CD14-positive monocyte (primary cell): Measurements from ENCODE around the gene PCDHGC4. TPM values are rescaled to one million over a fixed set of nuclear protein-coding genes. Genes with fewer than 3 reads are reported as not detected.

Experiments used
- DNase-seq, 3 donors: peaks; one replicate each; pipeline ENCODE4 v3.0.0-alpha.2; 2011 to 2022
- H2AFZ ChIP-seq: 2 replicates; pipeline ENCODE4 v1.6.0; 2012; ENCODE audit warnings: mild to moderate bottlenecking, low read depth, low read length, inconsistent platforms; ENCODE audit not compliant: insufficient read depth, poor library complexity, severe bottlenecking
- H3K27ac ChIP-seq, 2 donors: 1 replicate in 1 of 2; 2 replicates in 1 of 2; pipeline ENCODE4 v1.5.1; 2012 to 2013; ENCODE audit warnings: low read length in 2 of 2, control low read depth in 1 of 2, inconsistent platforms in 1 of 2, low read depth in 1 of 2, mild to moderate bottlenecking in 1 of 2
- H3K27me3 ChIP-seq, 2 donors: one replicate each; pipeline versions ENCODE4 v1.6.0 to v1.6.1; 2011 to 2013; ENCODE audit warnings: low read length in 2 of 2; ENCODE audit not compliant: control insufficient read depth in 2 of 2, insufficient read depth in 2 of 2
- H3K36me3 ChIP-seq, 2 donors: replicated peaks in 1 of 2; 1 replicate in 1 of 2; 2 replicates in 1 of 2; pipeline versions ENCODE4 v1.5.1 to v1.6.1; 2012 to 2013; ENCODE audit warnings: low read length in 2 of 2, control low read depth in 1 of 2, inconsistent platforms in 1 of 2, mild to moderate bottlenecking in 1 of 2; ENCODE audit not compliant: insufficient read depth in 2 of 2, control insufficient read depth in 1 of 2
- H3K4me1 ChIP-seq, 2 donors: 1 replicate in 1 of 2; 2 replicates in 1 of 2; pipeline versions ENCODE4 v1.5.1 to v1.6.1; 2012 to 2013; ENCODE audit warnings: low read length in 2 of 2, control low read depth in 1 of 2, inconsistent platforms in 1 of 2, mild to moderate bottlenecking in 1 of 2, moderate library complexity in 1 of 2; ENCODE audit not compliant: insufficient read depth in 2 of 2, control insufficient read depth in 1 of 2
- H3K4me2 ChIP-seq: replicated peaks from 2 replicates; pipeline ENCODE3; 2012; ENCODE audit warnings: low read length, moderate library complexity, mild to moderate bottlenecking; ENCODE audit not compliant: poor library complexity, severe bottlenecking; ENCODE audit errors: extremely low read depth
- H3K4me3 ChIP-seq, 3 experiments: fragments of 200-600 bp in 1 of 3; sonication (generic) in 1 of 3; replicated peaks in 1 of 3; 1 replicate in 2 of 3; 2 replicates in 1 of 3; pipeline ENCODE4 v1.5.1; 2011 to 2013; ENCODE audit warnings: low read length in 3 of 3, mild to moderate bottlenecking in 3 of 3, control low read depth in 2 of 3, low read depth in 2 of 3, inconsistent platforms in 1 of 3, moderate library complexity in 1 of 3
- H3K79me2 ChIP-seq: 2 replicates; pipeline ENCODE4 v1.6.0; 2012; ENCODE audit warnings: mild to moderate bottlenecking, control low read depth, inconsistent platforms, low read length, moderate library complexity; ENCODE audit not compliant: insufficient read depth
- H3K9ac ChIP-seq: 2 replicates; pipeline ENCODE4 v1.6.0; 2017; ENCODE audit warnings: low read length, mild to moderate bottlenecking; ENCODE audit not compliant: insufficient read depth, poor library complexity, severe bottlenecking
- H3K9me3 ChIP-seq, 2 donors: replicated peaks in 1 of 2; 1 replicate in 1 of 2; 2 replicates in 1 of 2; pipeline versions ENCODE4 v1.5.1 to v1.6.1; 2012 to 2013; ENCODE audit warnings: low read length in 2 of 2, control low read depth in 1 of 2; ENCODE audit not compliant: control insufficient read depth in 1 of 2, insufficient read depth in 1 of 2
- H4K20me1 ChIP-seq: 2 replicates; pipeline ENCODE4 v1.6.0; 2012; ENCODE audit warnings: mild to moderate bottlenecking, low read length, control low read depth, moderate library complexity; ENCODE audit not compliant: insufficient read depth
- H3K27ac Mint-ChIP-seq, 7 donors: one replicate each; pipeline ENCODE4 v1.8.0; 2020; ENCODE audit warnings: mild to moderate bottlenecking in 7 of 7, mixed read lengths in 7 of 7, moderate library complexity in 6 of 7, inconsistent platforms in 2 of 7
- H3K27me3 Mint-ChIP-seq, 3 donors: one replicate each; pipeline ENCODE4 v1.8.0; 2021 to 2022; ENCODE audit warnings: low read depth in 3 of 3, mild to moderate bottlenecking in 3 of 3, mixed read lengths in 3 of 3, moderate library complexity in 3 of 3, inconsistent platforms in 1 of 3
- H3K36me3 Mint-ChIP-seq, 2 donors: one replicate each; pipeline ENCODE4 v1.8.0; 2020; ENCODE audit warnings: mixed read lengths in 2 of 2, inconsistent platforms in 1 of 2, mild to moderate bottlenecking in 1 of 2
- H3K4me1 Mint-ChIP-seq: one replicate; pipeline ENCODE4 v1.8.0; 2020; ENCODE audit warnings: mild to moderate bottlenecking, mixed read lengths
- H3K4me3 Mint-ChIP-seq, 2 donors: one replicate each; pipeline ENCODE4 v1.8.0; 2020; ENCODE audit warnings: mild to moderate bottlenecking in 2 of 2, mixed read lengths in 2 of 2, moderate library complexity in 1 of 2
- H3K9me3 Mint-ChIP-seq, 7 donors: one replicate each; pipeline ENCODE4 v1.8.0; 2020 to 2022; ENCODE audit warnings: mixed read lengths in 7 of 7, mild to moderate bottlenecking in 6 of 7, moderate library complexity in 6 of 7, inconsistent platforms in 2 of 7
- CTCF ChIP-seq: fragments of 200-600 bp; IDR thresholded peaks from one replicate; pipeline ENCODE4 v1.8.0; 2022; ENCODE audit warnings: antibody characterized with exemption, mild to moderate bottlenecking
- WGBS: methylation state at CpG from one replicate; pipeline ENCODE4 v1.1.5; 2013; ENCODE audit warnings: missing lambda C conversion rate; ENCODE audit not compliant: insufficient coverage; 5-methylcytosine and 5-hydroxymethylcytosine counted together
- intact Hi-C, 2 donors: fragments of 100-400 bp; cut with micrococcal nuclease; formaldehyde crosslinking; loops; one replicate each; pipeline versions ENCODE4 v1.15.0 to v1.15.1; 2023
- polyA plus RNA-seq, 3 donors: library from polyadenylated mRNA; depleted of rRNA in 1 of 3; unstranded in 2 of 3; stranded (reverse) in 1 of 3; fragments of 300-500 nt in 2 of 3; fragments of >200 nt in 1 of 3; fragmentation: Illumina TruSeq in 2 of 3; gene quantifications; 1 replicate in 2 of 3; 2 replicates in 1 of 3; pipeline ENCODE4 v1.2.3, GENCODE V29; 2012 to 2021

The PCDHGC4 gene
- polyA plus RNA-seq, 3 donors: not detected

GRCh38 chr5:141477044-141477575 lies 7.7 kb upstream of the PCDHGC4 start:
- Mint-ChIP-seq H3K9me3 (peaks cover 0 to 28% (median 6%) of the 10 kb centered on the region in 7 donors), H3K27me3 (peaks cover 43 to 68% (median 67%) of the 10 kb centered on the region in 3 donors), H3K4me3 (peak overlapping the region; percentile 87 to 98), H3K4me1 (peaks cover 27% of the 10 kb centered on the region), H3K36me3 (peaks cover 7 to 10% of the 10 kb centered on the region in 2 donors), H3K27ac (no peak overlapping the region)
- no peak for TF ChIP-seq CTCF
- no peak for DNase-seq
- Histone ChIP-seq H4K20me1 (no peaks in the 10 kb centered on the region), H3K27ac (no peak overlapping the region), H3K36me3 (no peaks in the 10 kb centered on the region), H2AFZ (no peak overlapping the region), H3K9me3 (peaks cover 0 to 20% of the 10 kb centered on the region in 2 donors), H3K9ac (no peak overlapping the region), H3K4me1 (peaks cover 19 to 25% of the 10 kb centered on the region in 2 donors), H3K79me2 (no peaks in the 10 kb centered on the region), H3K4me2 (peak overlapping the region; percentile 91), H3K4me3 (peak overlapping the region in 1 of 3 experiments; percentile 77), H3K27me3 (peaks cover 47 to 73% of the 10 kb centered on the region in 2 donors)
- 24% methylated on average over 22 of the region's 24 CpGs for WGBS
- intact Hi-C loops: no loop called here

GRCh38 chr5:141477815-141478214 lies 7.0 kb upstream of the PCDHGC4 start:
- no peak for DNase-seq
- peak overlapping the region in 1 of 2 donors; percentile 98 for H3K4me3 Mint-ChIP-seq
- peaks cover 49 to 72% (median 70%) of the 10 kb centered on the region in 3 donors for H3K27me3 Mint-ChIP-seq
- intact Hi-C loops: no loop called here
- WGBS: 65% methylated on average over 9 of the region's 13 CpGs
- peaks cover 50 to 78% of the 10 kb centered on the region in 2 donors for H3K27me3 ChIP-seq
- H3K9ac ChIP-seq: no peak overlapping the region
- H3K27ac Mint-ChIP-seq: no peak overlapping the region
- H3K9me3 ChIP-seq: peaks cover 0 to 20% of the 10 kb centered on the region in 2 donors
- no peaks in the 10 kb centered on the region for H3K79me2 ChIP-seq
- peaks cover 0 to 28% (median 6%) of the 10 kb centered on the region in 7 donors for H3K9me3 Mint-ChIP-seq
- no peak for TF ChIP-seq CTCF
- no peak overlapping the region for H2AFZ ChIP-seq
- H3K27ac ChIP-seq: no peak overlapping the region
- H4K20me1 ChIP-seq: no peaks in the 10 kb centered on the region
- no peaks in the 10 kb centered on the region for H3K36me3 ChIP-seq
- H3K4me1 ChIP-seq: peaks cover 19 to 25% of the 10 kb centered on the region in 2 donors
- H3K4me1 Mint-ChIP-seq: peaks cover 27% of the 10 kb centered on the region
- no peak overlapping the region for H3K4me3 ChIP-seq
- no peak overlapping the region for H3K4me2 ChIP-seq
- peaks cover 7 to 10% of the 10 kb centered on the region in 2 donors for H3K36me3 Mint-ChIP-seq
